ACHN (cell line): Measurements from ENCODE around the gene MDM1.

Experiments
- DNase-seq: peaks from one replicate; pipeline ENCODE4 v3.0.0-alpha.2; 2015
- in situ Hi-C: cut with HindIII; loops from 2 replicates; pipeline ENCODE4 v1.10.0; 2017; ENCODE audit warnings: low sequenced_read_pairs, low pct_ligation_motif_present, low pct_unique_long_range_greater_than_20kb

MDM1 gene

GRCh38 chr12:68260153-68260552, 72.0 kb downstream of the MDM1 start:
- in situ Hi-C loops: no loop called here
- DNase-seq: no peak

GRCh38 chr12:68259318-68259940, 72.7 kb downstream of the MDM1 start:
- in situ Hi-C loops: no loop called here

GRCh38 chr12:68253504-68253903, 78.7 kb downstream of the MDM1 start, which contains the start of gene IL22:
TSS of gene IL22 (minus strand) at chr12:68253604. CDS start at chr12:68253448, 156 bp downstream.
- in situ Hi-C loops: no loop called here
- DNase-seq: no peak

More at GRCh38 chr12:68259318-68259940, 72.7 kb downstream of the MDM1 start:
- peak; percentile 79 for DNase-seq

- DNase-seq: no peak
- in situ Hi-C loops: no loop called here
These were observed 80.1 kb downstream of the MDM1 start for GRCh38 chr12:68252077-68252476.

- in situ Hi-C loops: no loop called here
- no peak for DNase-seq
These were observed 81.7 kb downstream of the MDM1 start for GRCh38 chr12:68250454-68250853.

GRCh38 chr12:68247785-68248184, 84.4 kb downstream of the MDM1 start:
- no peak for DNase-seq
- in situ Hi-C loops: no loop called here

GRCh38 chr12:68246350-68246749, 85.8 kb downstream of the MDM1 start:
- DNase-seq: no peak
- in situ Hi-C loops: no loop called here

- no peak for DNase-seq
- in situ Hi-C loops: no loop called here
These were observed 86.8 kb downstream of the MDM1 start for GRCh38 chr12:68245180-68246021.
